ENCODE measurements around the gene DPEP2NB. TPM values are rescaled to one million over a fixed set of nuclear protein-coding genes. Genes with fewer than 3 reads are reported as not detected.
"Not testable (repeated sequence)": the region's sequence is repeated elsewhere in the genome, so short reads cannot be mapped to it uniquely, and the experiment has no call there.

Gene DPEP2NB
- total RNA-seq, 4 donors from 2014 or later, result not detected

DNA sequence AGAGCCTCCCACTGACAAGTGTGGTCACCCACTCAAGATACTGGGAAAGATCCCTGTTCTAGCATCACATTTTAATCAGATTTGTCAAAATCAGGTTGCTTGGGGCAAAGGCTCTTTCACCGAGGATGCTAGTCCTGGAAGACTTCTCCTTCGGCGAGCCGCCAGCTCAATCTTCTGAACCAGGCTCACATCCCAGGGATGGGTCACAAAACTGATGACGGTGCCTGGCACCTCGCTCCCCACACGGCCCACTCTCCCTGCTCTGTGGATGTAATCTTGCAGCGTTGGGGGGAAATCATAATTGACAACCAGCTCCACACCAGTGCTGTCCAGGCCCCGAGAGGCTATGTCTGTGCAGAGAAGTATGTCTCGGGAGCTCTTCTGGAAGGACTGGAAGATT is 5.8 kb upstream of the DPEP2NB start:
- Histone ChIP-seq H3K36me3 (peaks cover 0 to 20% (median 0%) of the 10 kb centered on the region in 3 donors), H3K27me3 (no peaks in the 10 kb centered on the region), H3K27ac (no peak overlapping the region), H3K4me3 (peak overlapping the region in 1 of 4 donors; percentile 95), H3K4me1 (peaks cover 21 to 37% (median 24%) of the 10 kb centered on the region in 3 donors), H3K9me3 (no peaks in the 10 kb centered on the region)
- no peak for DNase-seq
- 90 to 100% methylated on average over 5 to 10 of the region's 10 CpGs for WGBS, 2 donors
- TF ChIP-seq, protein P1, sequence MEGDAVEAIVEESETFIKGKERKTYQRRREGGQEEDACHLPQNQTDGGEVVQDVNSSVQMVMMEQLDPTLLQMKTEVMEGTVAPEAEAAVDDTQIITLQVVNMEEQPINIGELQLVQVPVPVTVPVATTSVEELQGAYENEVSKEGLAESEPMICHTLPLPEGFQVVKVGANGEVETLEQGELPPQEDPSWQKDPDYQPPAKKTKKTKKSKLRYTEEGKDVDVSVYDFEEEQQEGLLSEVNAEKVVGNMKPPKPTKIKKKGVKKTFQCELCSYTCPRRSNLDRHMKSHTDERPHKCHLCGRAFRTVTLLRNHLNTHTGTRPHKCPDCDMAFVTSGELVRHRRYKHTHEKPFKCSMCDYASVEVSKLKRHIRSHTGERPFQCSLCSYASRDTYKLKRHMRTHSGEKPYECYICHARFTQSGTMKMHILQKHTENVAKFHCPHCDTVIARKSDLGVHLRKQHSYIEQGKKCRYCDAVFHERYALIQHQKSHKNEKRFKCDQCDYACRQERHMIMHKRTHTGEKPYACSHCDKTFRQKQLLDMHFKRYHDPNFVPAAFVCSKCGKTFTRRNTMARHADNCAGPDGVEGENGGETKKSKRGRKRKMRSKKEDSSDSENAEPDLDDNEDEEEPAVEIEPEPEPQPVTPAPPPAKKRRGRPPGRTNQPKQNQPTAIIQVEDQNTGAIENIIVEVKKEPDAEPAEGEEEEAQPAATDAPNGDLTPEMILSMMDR (IDR thresholded peaks at IDR 0.05), result no peak
- no peak for TF ChIP-seq POLR2A (IDR thresholded peaks at IDR 0.05)
- intact Hi-C loops (cut with DNase I), result no loop called here

DNA sequence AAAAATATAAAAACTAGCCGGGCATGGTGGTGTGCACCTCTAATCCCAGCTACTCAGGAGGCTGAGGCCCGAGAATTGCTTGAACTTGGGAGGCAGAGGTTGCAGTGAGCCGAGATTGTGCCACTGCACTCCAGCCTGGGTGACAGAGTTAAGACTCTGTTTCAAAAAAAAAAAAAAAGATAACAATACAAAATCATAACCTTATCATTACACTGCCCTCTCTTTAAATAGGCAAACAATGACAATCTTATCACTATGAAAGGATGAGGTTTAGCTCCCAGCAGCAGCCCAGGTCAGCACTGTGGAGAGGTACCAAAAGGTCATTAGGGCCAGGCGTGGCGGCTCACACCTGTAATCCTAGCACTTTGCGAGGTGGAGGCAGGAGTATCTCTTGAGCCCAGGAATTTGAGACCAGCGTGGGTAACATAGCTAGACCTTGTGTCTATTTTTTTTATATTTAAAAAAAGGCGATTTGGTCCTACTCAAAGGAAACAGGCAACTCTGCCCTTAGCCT is 3.5 kb upstream of the DPEP2NB start:
- TF ChIP-seq, protein P1 (IDR thresholded peaks at IDR 0.05), result no peak
- TF ChIP-seq POLR2A (IDR thresholded peaks at IDR 0.05), result no peak
- no peak for DNase-seq
- WGBS, 2 donors, result 73 to 84% methylated on average over 8 of the region's 8 CpGs
- no peak overlapping the region for H3K4me3 ChIP-seq
- no peak overlapping the region for H3K27ac ChIP-seq
- H3K9me3 ChIP-seq, result no peaks in the 10 kb centered on the region
- H3K4me1 ChIP-seq, result peaks cover 19 to 28% (median 22%) of the 10 kb centered on the region in 3 donors
- intact Hi-C loops (cut with DNase I), result no loop called here
- H3K27me3 ChIP-seq, result no peaks in the 10 kb centered on the region
- peaks cover 0 to 12% (median 0%) of the 10 kb centered on the region in 3 donors for H3K36me3 ChIP-seq

DNA sequence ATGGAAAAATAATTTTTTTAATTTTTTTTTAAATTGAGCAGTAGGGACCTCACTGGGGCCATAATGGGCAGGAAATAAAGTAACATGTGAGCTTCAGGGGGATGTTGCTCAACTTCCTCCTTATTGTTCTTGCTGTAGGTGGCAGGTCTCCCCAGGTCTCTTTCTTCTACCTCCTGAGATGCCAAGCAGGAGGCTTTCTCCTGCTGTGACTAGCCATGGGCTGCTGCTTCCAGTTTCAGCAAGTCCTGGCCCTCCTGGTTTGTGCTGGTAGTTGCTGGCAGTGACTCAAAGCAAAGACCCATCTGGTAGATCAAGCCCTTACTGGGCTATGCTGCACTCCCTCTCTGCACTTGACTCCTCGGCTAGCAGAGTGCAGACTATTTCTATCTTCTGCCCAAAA is 2.3 kb downstream of the DPEP2NB start:
- no peaks in the 10 kb centered on the region for H3K27me3 ChIP-seq
- peak overlapping the region in 3 of 4 donors; percentile 1 to 52 (median 49) for H3K27ac ChIP-seq
- H3K4me3 ChIP-seq, result no peak overlapping the region
- 29% methylated on average over 1 of the region's 1 CpG; no CpG with 5 or more reads in 1 of the 2 donors for WGBS, 2 donors
- H3K9me3 ChIP-seq, result no peaks in the 10 kb centered on the region
- no peaks in the 10 kb centered on the region for H3K36me3 ChIP-seq
- DNase-seq, result no peak
- H3K4me1 ChIP-seq, result peaks cover 0 to 16% (median 11%) of the 10 kb centered on the region in 3 donors
- intact Hi-C loops (cut with DNase I), result no loop called here
- no peak for TF ChIP-seq POLR2A (IDR thresholded peaks at IDR 0.05)
- TF ChIP-seq, protein P1 (IDR thresholded peaks at IDR 0.05), result no peak

DNA sequence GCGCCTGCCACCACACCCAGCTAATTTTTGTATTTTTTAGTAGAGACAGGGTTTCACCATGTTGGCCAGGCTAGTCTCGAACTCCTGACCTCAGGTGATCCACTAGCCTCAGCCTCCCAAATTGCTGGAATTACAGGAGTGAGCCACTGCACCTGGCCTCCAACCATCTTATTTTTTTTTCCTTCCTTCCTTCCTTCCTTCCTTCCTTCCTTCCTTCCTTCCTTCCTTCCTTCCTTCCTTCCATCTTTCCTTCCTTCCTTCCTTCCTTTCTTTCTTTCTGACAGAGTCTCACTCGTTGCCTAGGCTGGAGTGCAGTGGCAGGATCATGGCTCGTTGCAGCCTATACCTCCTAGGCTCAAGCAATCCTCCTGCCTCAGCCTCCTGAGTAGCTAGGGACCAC is 5.8 kb downstream of the DPEP2NB start:
- DNase-seq; H3K27me3 ChIP-seq; intact Hi-C loops (cut with DNase I); H3K36me3 ChIP-seq; H3K27ac ChIP-seq; H3K4me3 ChIP-seq; H3K9me3 ChIP-seq: not testable (repeated sequence)
- H3K4me1 ChIP-seq, result peaks cover 12 to 37% (median 29%) of the 10 kb centered on the region in 3 donors
- WGBS, 2 donors, result 81 to 87% methylated on average over 4 of the region's 4 CpGs

DNA sequence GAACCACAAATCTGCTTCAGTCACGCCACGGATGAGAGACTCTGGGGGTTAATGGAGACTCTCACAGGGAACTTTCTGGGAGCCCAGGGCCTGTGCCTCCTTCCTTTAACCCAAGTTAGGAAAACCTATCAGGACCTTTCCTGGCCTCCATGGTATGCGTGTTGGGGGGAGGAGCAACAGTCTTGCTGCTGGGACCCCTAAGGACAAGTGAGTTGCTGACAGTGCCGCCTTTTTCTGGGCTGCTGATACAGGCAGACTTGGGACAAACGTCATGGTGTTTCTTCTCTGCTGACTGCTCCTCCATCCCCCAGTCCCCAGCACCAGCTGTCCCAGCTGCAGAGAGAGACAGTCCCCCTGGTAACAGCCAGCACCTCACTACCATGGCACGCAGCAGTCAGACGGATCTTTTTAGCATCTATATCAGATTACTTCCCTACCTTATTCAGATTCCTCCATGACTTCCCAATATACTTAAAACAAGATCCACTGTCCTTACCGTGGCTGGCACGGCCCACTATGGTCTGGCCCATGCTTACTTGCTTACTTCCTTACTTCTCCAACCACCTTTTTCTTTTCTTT is 6.5 kb downstream of the DPEP2NB start:
- DNase-seq, result no peak
- Histone ChIP-seq H3K9me3 (no peaks in the 10 kb centered on the region), H3K27ac (no peak overlapping the region), H3K36me3 (no peaks in the 10 kb centered on the region), H3K4me1 (peaks cover 12 to 43% (median 33%) of the 10 kb centered on the region in 3 donors), H3K27me3 (no peaks in the 10 kb centered on the region), H3K4me3 (no peak overlapping the region)
- intact Hi-C loops (cut with DNase I), result no loop called here
- TF ChIP-seq, protein P1 (IDR thresholded peaks at IDR 0.05), result no peak
- TF ChIP-seq POLR2A (IDR thresholded peaks at IDR 0.05), result no peak
- WGBS, 2 donors, result 70 to 85% methylated on average over 6 to 8 of the region's 9 CpGs

Data from esophagus squamous epithelium (tissue), 5 donors.